IMR-90 (cell line): ENCODE data around the gene DICER1. TPM values are rescaled to one million over a fixed set of nuclear protein-coding genes. Genes with fewer than 3 reads are reported as not detected.

Experiments
- ATAC-seq: fragments of 200-7000 bp; cut with Tn5 transposase; 2 replicates; pipeline ENCODE4 v1.9.1; 2020; ENCODE audit warnings: low read depth, mild to moderate bottlenecking, moderate library complexity
- BruUV-seq: library from RNA; stranded (reverse); fragments of 400-500 nt; replicated peaks from 2 replicates; lab custom pipeline; 2021; lab: Mats Ljungman, UMichigan
- CTCF ChIA-PET: fragments of 300-600 bp; formaldehyde crosslinking; extraction: SDS; loops from one replicate; lab custom pipeline; 2021; ENCODE audit warnings: antibody characterized with exemption; lab: Yijun Ruan, JAX
- POLR2A ChIA-PET: fragments of 300-600 bp; sonication (Branson Sonifier 250); formaldehyde crosslinking; loops from one replicate; lab custom pipeline; 2022; ENCODE audit warnings: antibody characterized with exemption; ENCODE audit not compliant: unreplicated experiment; lab: Charles Lee
- DNase-seq: peaks from one replicate; pipeline ENCODE4 v3.0.0; 2013
- H2AFZ ChIP-seq: replicated peaks from 2 replicates; pipeline ENCODE3; 2013; ENCODE audit warnings: low read length, mild to moderate bottlenecking; ENCODE audit not compliant: poor library complexity
- H2AK5ac ChIP-seq: 2 replicates; pipeline ENCODE4 v1.6.1; 2013; ENCODE audit warnings: low read depth, low read length, inconsistent platforms
- H2AK9ac ChIP-seq: replicated peaks from 2 replicates; pipeline ENCODE3; 2013; ENCODE audit warnings: mild to moderate bottlenecking, low read depth, low read length, moderate library complexity; ENCODE audit not compliant: poor library complexity
- H2BK120ac ChIP-seq: 2 replicates; pipeline ENCODE4 v1.6.1; 2013; ENCODE audit warnings: low read depth, low read length, inconsistent platforms
- H2BK15ac ChIP-seq: 3 replicates; pipeline ENCODE4 v1.6.1; 2013; ENCODE audit warnings: low read depth, low read length, inconsistent platforms
- H2BK20ac ChIP-seq: 2 replicates; pipeline ENCODE4 v1.6.1; 2013; ENCODE audit warnings: low read depth, mild to moderate bottlenecking, inconsistent platforms, low read length, moderate library complexity
- H2BK5ac ChIP-seq: 2 replicates; pipeline ENCODE4 v1.6.1; 2013; ENCODE audit warnings: mild to moderate bottlenecking, low read depth, low read length, inconsistent platforms; ENCODE audit not compliant: poor library complexity, severe bottlenecking
- H3K14ac ChIP-seq: replicated peaks from 2 replicates; pipeline ENCODE4 v1.6.1; 2013; ENCODE audit warnings: low read depth, low read length, inconsistent platforms
- H3K18ac ChIP-seq: 2 replicates; pipeline ENCODE4 v1.6.1; 2013; ENCODE audit warnings: low read depth, low read length, control low read depth
- H3K23ac ChIP-seq: 2 replicates; pipeline ENCODE4 v1.6.1; 2013; ENCODE audit warnings: low read depth, low read length, inconsistent platforms
- H3K27ac ChIP-seq: 2 replicates; pipeline ENCODE4 v1.5.1; 2013; ENCODE audit warnings: mild to moderate bottlenecking, control low read depth, low read length; ENCODE audit not compliant: insufficient read depth
- H3K27me3 ChIP-seq: 2 replicates; pipeline ENCODE4 v1.6.1; 2013; ENCODE audit warnings: low read length; ENCODE audit not compliant: control insufficient read depth, insufficient read depth
- H3K36me3 ChIP-seq: 2 replicates; pipeline ENCODE4 v1.6.1; 2013; ENCODE audit warnings: low read length, mixed read lengths; ENCODE audit not compliant: control insufficient read depth, insufficient read depth
- H3K4ac ChIP-seq: 2 replicates; pipeline ENCODE4 v1.6.1; 2013; ENCODE audit warnings: low read depth, low read length, inconsistent platforms
- H3K4me1 ChIP-seq: 2 replicates; pipeline ENCODE4 v1.6.1; 2013; ENCODE audit warnings: low read length, mixed read lengths; ENCODE audit not compliant: control insufficient read depth, insufficient read depth
- H3K4me2 ChIP-seq: 2 replicates; pipeline ENCODE4 v1.6.1; 2013; ENCODE audit warnings: low read depth, mild to moderate bottlenecking, control low read depth, low read length, moderate library complexity
- H3K4me3 ChIP-seq: 2 replicates; pipeline ENCODE4 v1.5.1; 2013; ENCODE audit warnings: low read depth, mild to moderate bottlenecking, control low read depth, low read length, moderate library complexity; ENCODE audit not compliant: insufficient read depth
- H3K56ac ChIP-seq: 2 replicates; pipeline ENCODE4 v1.6.1; 2013; ENCODE audit warnings: low read length, inconsistent platforms; ENCODE audit not compliant: insufficient read depth; ENCODE audit errors: extremely low read depth
- H3K79me1 ChIP-seq, 2 experiments: 2 replicates each; pipeline ENCODE4 v1.6.1; 2013; ENCODE audit warnings: low read length in 2 of 2, inconsistent platforms in 1 of 2, low read depth in 1 of 2
- H3K9ac ChIP-seq: 2 replicates; pipeline ENCODE4 v1.6.1; 2013; ENCODE audit warnings: low read depth, low read length, control low read depth
- H3K9me1 ChIP-seq: 2 replicates; pipeline ENCODE4 v1.6.1; 2013; ENCODE audit warnings: low read length, inconsistent platforms; ENCODE audit not compliant: insufficient read depth
- H3K9me3 ChIP-seq: 2 replicates; pipeline ENCODE4 v1.6.1; 2013; ENCODE audit warnings: low read length; ENCODE audit not compliant: control insufficient read depth, insufficient read depth
- H4K20me1 ChIP-seq: 2 replicates; pipeline ENCODE4 v1.6.1; 2013; ENCODE audit warnings: low read length, inconsistent platforms; ENCODE audit not compliant: insufficient read depth
- H4K5ac ChIP-seq: 2 replicates; pipeline ENCODE4 v1.6.1; 2013; ENCODE audit warnings: mild to moderate bottlenecking, low read depth, low read length, control low read depth
- H4K8ac ChIP-seq, 2 experiments: 2 replicates each; pipeline ENCODE4 v1.6.1; 2013; ENCODE audit warnings: low read depth in 2 of 2, low read length in 2 of 2, control low read depth in 1 of 2, inconsistent platforms in 1 of 2
- H4K91ac ChIP-seq: 2 replicates; pipeline ENCODE4 v1.6.1; 2013; ENCODE audit warnings: low read depth, low read length, inconsistent platforms; ENCODE audit not compliant: insufficient read depth
- BHLHE40 ChIP-seq: fragments of 150-350 bp; IDR thresholded peaks from 2 replicates; pipeline ENCODE4 v1.6.1; 2016; ENCODE audit warnings: mild to moderate bottlenecking, low read depth, low read length
- CEBPB ChIP-seq: IDR thresholded peaks from 2 replicates; pipeline ENCODE4 v1.6.1; 2012; ENCODE audit warnings: low read depth, low read length, improper control_type of control experiment
- CHD1 ChIP-seq: IDR thresholded peaks from 2 replicates; pipeline ENCODE4 v1.6.1; 2012; ENCODE audit warnings: low read depth, low read length, improper control_type of control experiment
- CTCF ChIP-seq: conservative IDR thresholded peaks from 2 replicates; pipeline ENCODE4 v1.5.1; 2012; ENCODE audit warnings: mild to moderate bottlenecking, low read depth, low read length, improper control_type of control experiment
- ELK1 ChIP-seq: fragments of 150-350 bp; IDR thresholded peaks from 2 replicates; pipeline ENCODE4 v1.6.1; 2016; ENCODE audit warnings: low read depth, mild to moderate bottlenecking, low read length, moderate library complexity, borderline replicate concordance
- FOS ChIP-seq: fragments of 150-350 bp; IDR thresholded peaks from 2 replicates; pipeline ENCODE4 v1.6.1; 2016; ENCODE audit warnings: low read depth, low read length
- MAFK ChIP-seq: IDR thresholded peaks from 2 replicates; pipeline ENCODE4 v1.6.1; 2012; ENCODE audit warnings: low read depth, low read length, improper control_type of control experiment
- MAZ ChIP-seq: IDR thresholded peaks from 2 replicates; pipeline ENCODE4 v1.6.1; 2012; ENCODE audit warnings: low read depth, mild to moderate bottlenecking, low read length, improper control_type of control experiment, moderate library complexity, borderline replicate concordance
- MXI1 ChIP-seq: IDR thresholded peaks from 2 replicates; pipeline ENCODE4 v1.6.1; 2012; ENCODE audit warnings: low read depth, mild to moderate bottlenecking, low read length, moderate library complexity, borderline replicate concordance
- NFE2L2 ChIP-seq: fragments of 150-350 bp; IDR thresholded peaks from 2 replicates; pipeline ENCODE4 v1.6.1; 2016; ENCODE audit warnings: low read depth, mild to moderate bottlenecking, low read length
- POLR2A ChIP-seq: IDR thresholded peaks from 2 replicates; pipeline ENCODE4 v1.6.1; 2012; ENCODE audit warnings: mild to moderate bottlenecking, low read depth, low read length
- RAD21 ChIP-seq: IDR thresholded peaks from 2 replicates; pipeline ENCODE4 v1.6.1; 2012; ENCODE audit warnings: low read length, improper control_type of control experiment
- RFX5 ChIP-seq: IDR thresholded peaks from 2 replicates; pipeline ENCODE4 v1.8.0; 2012; ENCODE audit warnings: low read depth, mild to moderate bottlenecking, low read length, moderate library complexity
- SMC3 ChIP-seq: fragments of 150-350 bp; IDR thresholded peaks from 2 replicates; pipeline ENCODE4 v1.6.1; 2016; ENCODE audit warnings: low read depth, mild to moderate bottlenecking, antibody characterized with exemption, low read length, moderate library complexity
- USF2 ChIP-seq: fragments of 150-350 bp; IDR thresholded peaks from 2 replicates; pipeline ENCODE4 v1.6.1; 2017; ENCODE audit warnings: mild to moderate bottlenecking, antibody characterized with exemption, low read length, low read depth
- WGBS, 2 experiments: methylation state at CpG; one replicate each; pipeline versions ENCODE4 v1.1.5 to v1.1.7; 2013; ENCODE audit warnings: missing lambda C conversion rate in 2 of 2; ENCODE audit not compliant: insufficient read length in 1 of 2; ENCODE audit errors: extremely low coverage in 2 of 2; 5-methylcytosine and 5-hydroxymethylcytosine counted together
- dilution Hi-C: fragments of 300-500 bp; cut with HindIII; formaldehyde crosslinking; loops from one replicate; pipeline ENCODE4 v1.14.3; 2018; ENCODE audit warnings: low sequenced_read_pairs; ENCODE audit not compliant: unreplicated experiment
- in situ Hi-C: fragments of 300-500 bp; cut with MboI; formaldehyde crosslinking; loops from 3 replicates; pipeline ENCODE4 v1.14.3; 2019; ENCODE audit warnings: low sequenced_read_pairs, inconsistent platforms, mixed read lengths
- intact Hi-C: fragments of 100-400 bp; cut with micrococcal nuclease; formaldehyde crosslinking; loops from 2 replicates; pipeline ENCODE4 v1.10.0; 2022
- polyA plus RNA-seq, 3 experiments: library from polyadenylated mRNA; depleted of rRNA; stranded (reverse); fragments of >200 nt; gene quantifications; 2 replicates each; pipeline ENCODE4 v1.2.3, GENCODE V29; 2012; ENCODE audit warnings: low replicate concordance in 1 of 3
- total RNA-seq: library from RNA; depleted of rRNA; stranded (reverse); fragments of >200 nt; gene quantifications from 2 replicates; pipeline ENCODE4 v1.2.3, GENCODE V29; 2012

DICER1 gene
- total and polyA plus RNA-seq, 2 of the 4 experiments (the other 2 are of a cell fraction) = 9.7 to 49.5 TPM

- H4K5ac ChIP-seq = no peak overlapping the region
- peaks cover 8% of the 10 kb centered on the region; the same call in 1 of the 2 replicates for H3K4me1 ChIP-seq
- ChIA-PET CTCF (no interaction called here), POLR2A (interaction anchor here (0.7 kb wide), 1 partner anchor 19 kb away, joined by 5 read pairs; no protein-coding TSS in a partner anchor)
- dilution Hi-C loops (no loop called here), intact Hi-C loops (no loop called here), in situ Hi-C loops (no loop called here)
- H3K4me3 ChIP-seq = no peak overlapping the region
- 58% methylated on average over 3 of the region's 14 CpGs; no CpG with 5 or more reads in 1 of the 2 experiments for WGBS, 2 experiments
- no peak overlapping the region for H2BK120ac ChIP-seq
- H4K20me1 ChIP-seq = no peaks in the 10 kb centered on the region
- no peak overlapping the region for H3K4ac ChIP-seq
- BruUV-seq = no TSS peak
- no peak overlapping the region for H2BK15ac ChIP-seq
- ATAC-seq = peak; percentile 90
- H3K4me2 ChIP-seq = peak overlapping the region; percentile 11; the same call in 1 of the 2 replicates
- no peak overlapping the region for H4K91ac ChIP-seq
- H3K14ac ChIP-seq = no peak overlapping the region
- H2AK5ac ChIP-seq = no peak overlapping the region
- no peak overlapping the region for H3K56ac ChIP-seq
- no peak overlapping the region for H3K27ac ChIP-seq
- no peak overlapping the region for H3K23ac ChIP-seq
- H2AFZ ChIP-seq = no peak overlapping the region
- peaks cover 10% of the 10 kb centered on the region; the same call in 1 of the 2 replicates for H3K27me3 ChIP-seq
- no peaks in the 10 kb centered on the region; the same call in 1 of the 2 replicates for H3K9me3 ChIP-seq
- H2BK20ac ChIP-seq = no peak overlapping the region
- DNase-seq = peak; percentile 10
- H3K18ac ChIP-seq = no peak overlapping the region
- no peak overlapping the region for H4K8ac ChIP-seq
- H3K9ac ChIP-seq = no peak overlapping the region
- H3K9me1 ChIP-seq = no peaks in the 10 kb centered on the region
- H2AK9ac ChIP-seq = no peak overlapping the region
- no peaks in the 10 kb centered on the region for H3K79me1 ChIP-seq
- no peak overlapping the region for H2BK5ac ChIP-seq
- H3K36me3 ChIP-seq = no peaks in the 10 kb centered on the region
- TF ChIP-seq MAZ = no peak
- no peak for TF ChIP-seq MXI1
- TF ChIP-seq RAD21 = no peak
- no peak for TF ChIP-seq ELK1
- TF ChIP-seq NFE2L2 = no peak
- TF ChIP-seq BHLHE40 = no peak
- TF ChIP-seq RFX5 = no peak
- TF ChIP-seq POLR2A = no peak
- TF ChIP-seq SMC3 = no peak
- TF ChIP-seq USF2 = no peak
- TF ChIP-seq FOS = no peak
- no peak for TF ChIP-seq CTCF
- TF ChIP-seq CHD1 = no peak
- no peak for TF ChIP-seq CEBPB
- TF ChIP-seq MAFK = no peak
These were observed 95.8 kb downstream of the DICER1 start for GRCh38 chr14:95061317-95062093.
